GM23338 (cell line): ENCODE measurements around the gene CCR8. TPM values are rescaled to one million over a fixed set of nuclear protein-coding genes. Genes with fewer than 3 reads are reported as not detected.
A peak's percentile ranks its signal among the peaks of the same experiment; 100 is the strongest.

Source experiments
- ATAC-seq: fragments of 200-7000 bp; cut with Tn5 transposase; 3 replicates; pipeline ENCODE4 v1.9.1; 2020
- DNase-seq: peaks from one replicate; pipeline ENCODE4 v3.0.0-alpha.2; 2015; ENCODE audit warnings: low spot score
- H2AFZ ChIP-seq: fragments of 200-600 bp; sonication (generic); 2 replicates; pipeline ENCODE4 v1.8.0; 2016; ENCODE audit warnings: antibody characterized with exemption, mild to moderate bottlenecking, moderate library complexity
- H3F3A ChIP-seq: fragments of 200-600 bp; sonication (generic); replicated peaks from 2 replicates; pipeline ENCODE4 v1.8.0; 2017; ENCODE audit warnings: antibody characterized with exemption, mixed run types, low read depth
- H3K27ac ChIP-seq: fragments of 200-600 bp; sonication (generic); 2 replicates; pipeline ENCODE4 v1.6.1; 2016; ENCODE audit warnings: low read depth
- H3K27me3 ChIP-seq: fragments of 200-600 bp; sonication (generic); 2 replicates; pipeline ENCODE4 v1.8.0; 2016; ENCODE audit warnings: mild to moderate bottlenecking, mixed run types, moderate library complexity; ENCODE audit not compliant: insufficient read depth
- H3K36me3 ChIP-seq: fragments of 200-600 bp; sonication (generic); 2 replicates; pipeline ENCODE4 v1.8.0; 2016; ENCODE audit warnings: mild to moderate bottlenecking; ENCODE audit not compliant: insufficient read depth
- H3K4me1 ChIP-seq: fragments of 200-600 bp; sonication (generic); 2 replicates; pipeline ENCODE4 v1.8.0; 2016; ENCODE audit warnings: mild to moderate bottlenecking, moderate library complexity; ENCODE audit not compliant: insufficient read depth
- H3K4me2 ChIP-seq: fragments of 200-600 bp; sonication (generic); 2 replicates; pipeline ENCODE4 v1.7.1; 2017; ENCODE audit warnings: mixed run types
- H3K4me3 ChIP-seq: fragments of 200-600 bp; sonication (generic); 2 replicates; pipeline ENCODE4 v1.6.1; 2016; ENCODE audit warnings: mixed run types
- H3K79me2 ChIP-seq: fragments of 200-600 bp; sonication (generic); replicated peaks from 2 replicates; pipeline ENCODE4 v1.8.0; 2017; ENCODE audit warnings: mild to moderate bottlenecking; ENCODE audit not compliant: insufficient read depth
- H3K9me2 ChIP-seq: fragments of 200-600 bp; sonication (generic); 2 replicates; pipeline ENCODE4 v1.8.0; 2017; ENCODE audit not compliant: insufficient read depth
- H4K20me1 ChIP-seq: fragments of 200-600 bp; sonication (generic); replicated peaks from 2 replicates; pipeline ENCODE4 v1.8.0; 2017; ENCODE audit warnings: mild to moderate bottlenecking; ENCODE audit not compliant: insufficient read depth
- H3K27ac Mint-ChIP-seq: 2 replicates; pipeline ENCODE4 v1.8.0; 2020; ENCODE audit warnings: inconsistent platforms, mild to moderate bottlenecking, moderate library complexity, mixed read lengths
- H3K27me3 Mint-ChIP-seq: 3 replicates; pipeline ENCODE4 v1.8.0; 2022; ENCODE audit warnings: low read depth, mild to moderate bottlenecking, moderate library complexity, mixed read lengths, inconsistent platforms; ENCODE audit not compliant: insufficient read depth, poor library complexity
- H3K36me3 Mint-ChIP-seq: 3 replicates; pipeline ENCODE4 v1.8.0; 2021; ENCODE audit warnings: low read depth, mild to moderate bottlenecking, inconsistent platforms, moderate library complexity, mixed read lengths
- H3K4me1 Mint-ChIP-seq: 3 replicates; pipeline ENCODE4 v1.8.0; 2020; ENCODE audit warnings: mild to moderate bottlenecking, inconsistent platforms, mixed read lengths
- H3K4me3 Mint-ChIP-seq: 3 replicates; pipeline ENCODE4 v1.8.0; 2021; ENCODE audit warnings: moderate library complexity, mild to moderate bottlenecking, inconsistent platforms, mixed read lengths
- H3K9me3 Mint-ChIP-seq: 3 replicates; pipeline ENCODE4 v1.8.0; 2020; ENCODE audit warnings: moderate library complexity, mild to moderate bottlenecking, inconsistent platforms, mixed read lengths
- CTCF ChIP-seq, 2 experiments: fragments of 200-600 bp in 1 of 2; sonication (generic) in 1 of 2; conservative IDR thresholded peaks; 2 replicates each; pipeline versions ENCODE4 v1.5.1 to v1.6.1; 2016 to 2017; ENCODE audit warnings: antibody characterized with exemption in 2 of 2, low read depth in 2 of 2, mild to moderate bottlenecking in 2 of 2, moderate library complexity in 1 of 2
- ETS1 ChIP-seq: IDR thresholded peaks from 2 replicates; pipeline ENCODE4 v1.6.1; 2016; ENCODE audit warnings: antibody characterized with exemption
- JUNB ChIP-seq: IDR thresholded peaks from one replicate; pipeline ENCODE4 v1.6.1; 2016; ENCODE audit warnings: antibody characterized with exemption; ENCODE audit not compliant: unreplicated experiment
- NANOG ChIP-seq: IDR thresholded peaks from 2 replicates; pipeline ENCODE4 v1.6.1; 2016; ENCODE audit warnings: antibody characterized with exemption, borderline replicate concordance
- POLR2AphosphoS5 ChIP-seq: IDR thresholded peaks from 2 replicates; pipeline ENCODE4 v1.6.1; 2016; ENCODE audit warnings: antibody characterized with exemption, low read depth
- STAT1 ChIP-seq: IDR thresholded peaks from one replicate; pipeline ENCODE4 v1.6.1; 2016; ENCODE audit warnings: antibody characterized with exemption; ENCODE audit not compliant: unreplicated experiment
- ZNF114 ChIP-seq: fragments of 250-450 bp; sonication (Bioruptor Pico); IDR thresholded peaks from 2 replicates; pipeline ENCODE4 v1.5.0; 2020; ENCODE audit warnings: mild to moderate bottlenecking, moderate library complexity
- ZNF331 ChIP-seq: fragments of 250-450 bp; sonication (Bioruptor Pico); IDR thresholded peaks from 2 replicates; pipeline ENCODE4 v1.5.0; 2020; ENCODE audit warnings: low read depth, mild to moderate bottlenecking, moderate library complexity
- ZNF462 ChIP-seq: fragments of 250-450 bp; sonication (Bioruptor Pico); IDR thresholded peaks from 2 replicates; pipeline ENCODE4 v1.5.0; 2020; ENCODE audit warnings: mild to moderate bottlenecking, moderate library complexity
- polyA plus RNA-seq: library from polyadenylated mRNA; unstranded; fragments of >200 nt; fragmentation: Nextera tagmentation; extraction: Ambion mirVana; gene quantifications from 2 replicates; pipeline ENCODE4 v1.2.1, GENCODE V29; 2016
- total RNA-seq: library from RNA; depleted of rRNA; stranded (reverse); fragments of >200 nt; shearing (Covaris generic); gene quantifications from 2 replicates; pipeline ENCODE4 v1.2.3, GENCODE V29; 2014

The CCR8 gene
- total and polyA plus RNA-seq, 2 experiments from 2014 or later = 0.55 TPM; not detected in 1

- H3K4me2 ChIP-seq = no peak overlapping the region
- peaks cover 5% of the 10 kb centered on the region for H3K27me3 Mint-ChIP-seq
- H3K27ac ChIP-seq = no peak overlapping the region
- no peak overlapping the region for H3K4me3 ChIP-seq
- H3K4me1 Mint-ChIP-seq = peaks cover 6% of the 10 kb centered on the region
- no peaks in the 10 kb centered on the region for H3K79me2 ChIP-seq
- H3K27ac Mint-ChIP-seq = no peak overlapping the region
- H2AFZ ChIP-seq = 0 out of 2 replicates have a peak overlapping the region, but pooled peaks have one; percentile 18
- H3K36me3 Mint-ChIP-seq = no peaks in the 10 kb centered on the region
- TF ChIP-seq POLR2AphosphoS5 (no peak), JUNB (no peak), CTCF (conservative IDR thresholded peaks at IDR 0.05; ENCODE audit: low read depth in 2 of 2) (no peak), ZNF462 (CRISPR knock-in tag) (no peak), STAT1 (no peak), ZNF114 (CRISPR knock-in tag) (no peak), ETS1 (no peak), NANOG (no peak), ZNF331 (CRISPR knock-in tag) (no peak)
- no peaks in the 10 kb centered on the region for H3K36me3 ChIP-seq
- H4K20me1 ChIP-seq = no peaks in the 10 kb centered on the region
- no peak for DNase-seq
- no peaks in the 10 kb centered on the region for H3K27me3 ChIP-seq
- no peaks in the 10 kb centered on the region for H3K9me3 Mint-ChIP-seq
- ATAC-seq = no peak
- no peak overlapping the region for H3K4me3 Mint-ChIP-seq
- no peaks in the 10 kb centered on the region for H3F3A ChIP-seq
- H3K9me2 ChIP-seq = no peaks in the 10 kb centered on the region
- no peaks in the 10 kb centered on the region for H3K4me1 ChIP-seq
Measured at GRCh38 chr3:39287216-39288164, 42.0 kb upstream of the CCR8 start.
